Measurements from ENCODE around the gene POP4. TPM values are rescaled to one million over a fixed set of nuclear protein-coding genes. Genes with fewer than 3 reads are reported as not detected.
"Not testable (repeated sequence)": the region's sequence is repeated elsewhere in the genome, so short reads cannot be mapped to it uniquely, and the experiment has no call there.

POP4 gene, protein sequence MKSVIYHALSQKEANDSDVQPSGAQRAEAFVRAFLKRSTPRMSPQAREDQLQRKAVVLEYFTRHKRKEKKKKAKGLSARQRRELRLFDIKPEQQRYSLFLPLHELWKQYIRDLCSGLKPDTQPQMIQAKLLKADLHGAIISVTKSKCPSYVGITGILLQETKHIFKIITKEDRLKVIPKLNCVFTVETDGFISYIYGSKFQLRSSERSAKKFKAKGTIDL
- 10 to 100 TPM; 47.1 to 62.6 (median 54.6) TPM for polyA plus RNA-seq (ENCODE audit: insufficient read depth in 1 of 5, insufficient read length in 5 of 5, low replicate concordance in 1 of 5)
- long read RNA-seq, donor 1, transcript POP4-202 (7 exons, 3,385 nt): major isoform, 8 of 11 reads
- long read RNA-seq, donor 1, partial matches to known transcripts: 0 of 11 reads
- long read RNA-seq, donor 1, other reads (novel, unspliced or antisense): 0 of 11 reads
- long read RNA-seq, donor 2, transcript POP4-202 (7 exons, 3,385 nt): major isoform, 7 of 7 reads
- long read RNA-seq, donor 2, partial matches to known transcripts: 0 of 7 reads
- long read RNA-seq, donor 2, other reads (novel, unspliced or antisense): 0 of 7 reads
- long read RNA-seq, donor 3, transcript POP4-202 (7 exons, 3,385 nt): major isoform, 9 of 10 reads
- long read RNA-seq, donor 3, partial matches to known transcripts: 0 of 10 reads
- long read RNA-seq, donor 3, other reads (novel, unspliced or antisense): 0 of 10 reads
- long read RNA-seq, donor 4, partial matches to known transcripts: 0 of 1 reads
- long read RNA-seq, donor 4, other reads (novel, unspliced or antisense): 0 of 1 reads
- long read RNA-seq, donor 5, transcript POP4-202 (7 exons, 3,385 nt): major isoform, 18 of 21 reads
- long read RNA-seq, donor 5, partial matches to known transcripts: 0 of 21 reads
- long read RNA-seq, donor 5, other reads (novel, unspliced or antisense): 0 of 21 reads
- long read RNA-seq, donor 6, transcript POP4-202 (7 exons, 3,385 nt): major isoform, 17 of 20 reads
- long read RNA-seq, donor 6, partial matches to known transcripts: 0 of 20 reads
- long read RNA-seq, donor 6, other reads (novel, unspliced or antisense): 0 of 20 reads
- long read RNA-seq, donor 7, transcript POP4-202 (7 exons, 3,385 nt): major isoform, 10 of 11 reads
- long read RNA-seq, donor 7, partial matches to known transcripts: 0 of 11 reads
- long read RNA-seq, donor 7, other reads (novel, unspliced or antisense): 0 of 11 reads
- long read RNA-seq, donor 8, transcript POP4-202 (7 exons, 3,385 nt): major isoform, 6 of 6 reads
- long read RNA-seq, donor 8, partial matches to known transcripts: 0 of 6 reads
- long read RNA-seq, donor 8, other reads (novel, unspliced or antisense): 0 of 6 reads

DNA sequence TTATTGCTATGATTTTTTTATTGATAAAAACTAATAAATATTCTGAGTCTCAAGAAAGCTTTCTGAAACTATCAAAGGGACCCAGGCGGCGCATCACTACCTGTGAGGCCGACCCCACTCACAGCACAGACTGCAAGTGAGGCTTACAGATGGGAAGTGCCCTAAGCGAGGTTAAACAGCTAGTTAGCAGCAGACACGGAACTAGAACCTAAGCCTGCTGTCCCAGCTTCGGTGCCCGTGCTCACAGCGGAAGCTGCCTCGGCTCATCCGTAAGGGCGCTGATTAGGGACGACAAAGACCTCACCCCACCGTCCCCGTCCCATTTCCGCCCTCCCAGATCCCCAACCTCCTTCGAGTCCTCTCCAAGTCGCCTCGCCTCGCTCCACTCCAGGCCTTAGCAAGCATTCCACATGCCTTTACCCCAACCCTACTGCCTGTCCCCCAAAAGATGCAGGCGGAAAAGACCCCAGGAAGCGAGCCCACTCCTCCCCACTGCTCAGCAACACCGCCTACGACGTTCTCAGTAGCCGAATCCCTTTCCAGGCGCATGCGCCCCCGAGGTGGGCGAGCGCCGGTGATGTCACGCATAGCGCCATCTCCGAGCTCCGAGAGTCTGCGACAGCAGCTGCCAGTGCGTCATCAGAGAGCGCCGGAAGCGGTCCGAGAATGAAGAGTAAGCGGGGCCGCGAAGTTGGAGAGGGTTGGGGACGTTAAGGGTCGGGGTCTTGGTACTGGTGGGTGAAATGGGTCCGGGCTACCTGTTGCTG lies at the start of gene POP4:
Gene POP4 (plus strand): TSS at position 631 of the 767 bp plus-strand sequence. CDS start 36 bp downstream, at position 667.
- DNase-seq: peak; percentile 98

DNA sequence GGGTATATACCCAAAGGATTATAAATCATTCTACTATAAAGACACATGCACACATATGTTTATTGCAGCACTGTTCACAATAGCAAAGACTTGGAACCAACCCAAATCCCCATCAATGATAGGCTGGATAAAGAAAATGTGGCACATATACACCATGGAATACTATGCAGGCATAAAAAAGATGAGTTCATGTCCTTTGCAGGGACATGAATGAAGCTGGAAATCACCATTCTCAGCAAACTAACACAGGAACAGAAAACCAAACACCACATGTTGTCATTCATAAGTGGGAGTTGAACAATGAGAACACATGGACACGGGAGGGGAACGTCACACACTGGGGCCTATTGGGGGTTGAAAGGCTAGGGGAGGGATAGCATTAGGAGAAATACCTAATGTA lies 47.0 kb upstream of the POP4 start:
- not testable (repeated sequence) for DNase-seq

DNA sequence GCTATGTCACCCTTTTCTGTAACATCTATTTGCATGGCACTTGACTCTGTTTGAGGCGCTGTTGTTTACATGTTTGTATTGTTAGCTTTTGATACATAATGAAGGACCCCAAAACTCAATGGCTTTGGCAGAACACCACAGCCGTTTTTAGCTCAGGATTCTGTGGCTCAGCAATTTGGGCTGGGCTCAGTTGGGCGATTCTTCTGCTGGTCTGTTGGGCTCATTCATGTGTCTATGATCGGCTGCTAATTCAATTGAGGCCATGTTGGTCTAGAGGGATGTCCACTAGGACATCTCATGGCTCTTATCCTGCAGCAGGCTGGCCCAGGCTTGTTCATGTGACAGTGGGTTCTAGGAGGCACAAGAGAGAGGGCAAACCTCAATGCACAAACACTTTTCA lies 46.3 kb upstream of the POP4 start:
- no peak for DNase-seq

DNA sequence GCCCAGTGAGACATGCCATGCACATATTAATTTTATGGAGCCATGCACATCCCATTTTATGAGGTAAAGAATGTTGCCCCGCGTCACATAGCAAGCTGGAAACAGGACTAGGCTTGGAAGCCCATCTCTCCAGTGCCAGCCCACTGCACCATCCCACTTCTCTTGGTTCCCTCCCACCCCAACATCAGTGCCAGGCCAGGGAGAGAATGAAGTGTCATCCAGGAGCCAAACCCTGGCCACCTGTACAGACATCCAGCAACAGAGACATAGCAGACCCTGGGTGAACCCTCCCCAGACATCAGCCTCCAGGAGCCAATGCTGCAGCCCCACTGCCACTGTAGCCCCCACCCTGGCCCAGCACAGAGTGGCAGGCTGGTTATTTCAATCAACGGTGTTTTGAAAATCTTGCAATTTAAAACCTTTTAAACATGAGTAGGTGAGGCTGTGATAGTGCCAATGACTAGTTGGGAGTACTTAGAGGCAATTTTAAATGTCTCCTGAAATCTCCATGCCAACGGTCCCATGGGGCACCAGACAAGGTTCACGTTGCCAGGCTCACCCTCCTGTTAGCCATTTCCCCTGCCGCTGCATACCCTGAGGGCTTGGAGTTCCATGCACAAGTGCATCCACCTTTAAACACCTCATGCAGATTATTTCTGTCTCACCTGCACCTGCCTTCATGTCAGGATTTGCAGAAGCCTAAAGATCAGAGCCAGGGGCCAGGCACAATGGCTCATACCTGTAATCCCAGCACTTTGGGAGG lies 45.6 kb upstream of the POP4 start:
- no peak for DNase-seq

DNA sequence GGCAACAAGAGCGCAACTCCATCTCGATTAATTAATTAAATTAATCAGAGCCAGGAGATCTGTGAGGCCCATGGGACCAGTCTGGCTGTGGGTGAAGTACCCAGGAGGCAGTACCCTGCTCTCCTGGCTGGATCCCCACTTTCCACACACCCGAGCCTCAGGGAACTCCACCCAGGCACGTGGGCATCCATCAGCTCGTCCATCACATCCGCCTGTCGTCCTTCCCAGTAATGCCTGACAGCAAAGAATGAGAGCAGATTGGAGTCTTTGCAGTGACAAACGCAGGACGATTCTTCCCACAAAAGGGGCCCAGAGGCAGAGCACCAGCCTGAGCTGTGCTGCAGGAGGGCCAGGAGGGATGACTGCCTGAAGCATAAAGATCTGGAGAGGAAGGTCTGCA lies 44.5 kb upstream of the POP4 start:
- DNase-seq: no peak

DNA sequence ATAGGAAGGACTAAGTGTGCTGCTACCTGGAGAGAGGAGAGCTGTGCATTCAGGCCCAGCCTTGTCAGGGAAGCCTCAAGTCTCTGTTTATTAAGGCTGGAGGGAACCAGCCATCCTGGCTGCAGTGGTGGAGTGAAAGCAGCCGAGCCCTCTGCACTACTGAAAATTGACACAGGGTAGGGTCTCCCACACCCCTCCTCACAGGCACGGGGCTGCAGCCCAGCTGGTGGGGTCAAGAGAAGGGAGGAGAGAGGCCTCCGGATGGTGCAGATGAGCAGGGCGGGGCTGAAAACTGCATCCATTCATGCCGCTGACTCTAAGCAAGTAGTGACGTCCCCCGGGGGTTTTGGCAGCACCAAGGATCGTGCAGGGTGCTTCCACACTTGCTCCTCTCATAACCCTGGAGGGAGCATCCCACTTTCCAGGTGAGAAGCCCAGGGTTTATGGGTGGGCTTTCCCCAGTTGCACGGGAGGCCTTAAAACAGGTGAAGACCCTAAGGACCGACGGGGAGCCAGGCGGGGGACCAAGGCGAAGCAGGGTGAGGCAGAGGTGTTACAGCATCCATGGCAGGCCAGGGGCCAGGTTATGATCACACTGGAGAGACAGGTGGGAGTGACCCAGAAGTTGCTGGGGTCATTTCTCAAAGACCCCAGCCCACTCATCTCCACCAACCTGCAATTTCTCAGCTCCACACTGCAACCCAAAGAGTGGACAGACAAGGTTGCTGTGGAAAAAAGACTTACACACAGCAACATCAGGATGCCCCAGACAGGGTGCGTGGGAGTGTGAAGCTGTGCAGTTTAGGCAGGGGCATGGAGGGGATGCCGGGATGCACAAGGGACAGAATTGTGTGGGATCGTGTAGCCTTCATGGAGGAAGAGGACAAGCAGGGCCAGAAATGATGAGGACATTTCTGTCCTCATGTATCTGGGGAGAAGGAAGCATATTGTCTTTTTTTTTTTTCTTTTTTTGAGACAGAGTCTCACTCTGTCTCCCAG lies 43.5 kb upstream of the POP4 start:
- no peak for DNase-seq

DNA sequence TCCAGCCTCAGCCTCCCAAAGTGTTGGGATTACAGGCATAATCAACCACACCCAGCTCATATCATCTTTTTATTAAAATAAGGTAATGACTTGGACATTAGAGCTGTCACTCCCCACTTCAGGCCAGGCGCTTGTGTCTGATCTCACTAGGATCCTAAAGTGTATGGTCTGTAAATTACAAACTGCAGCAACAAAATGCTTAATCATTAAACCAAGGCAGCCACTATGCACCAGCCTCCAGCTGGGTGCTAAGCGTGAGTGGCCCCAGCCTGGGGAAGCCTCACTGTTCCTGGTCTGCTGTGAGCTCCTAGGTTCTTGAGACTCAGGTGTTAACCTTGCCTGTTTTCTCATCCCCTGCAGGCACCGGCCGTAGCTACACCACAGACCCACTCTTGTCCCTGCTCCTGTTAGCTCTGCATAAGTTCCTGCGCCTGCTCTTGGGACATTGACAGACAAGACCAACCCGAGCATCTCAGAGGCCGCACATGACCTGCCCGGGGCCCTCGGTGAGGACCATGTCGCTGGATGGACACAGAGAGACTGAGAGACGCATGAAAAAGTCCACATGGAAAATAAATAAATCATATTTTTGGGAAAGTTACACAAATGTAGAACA lies 42.5 kb upstream of the POP4 start:
- no peak for DNase-seq

DNA sequence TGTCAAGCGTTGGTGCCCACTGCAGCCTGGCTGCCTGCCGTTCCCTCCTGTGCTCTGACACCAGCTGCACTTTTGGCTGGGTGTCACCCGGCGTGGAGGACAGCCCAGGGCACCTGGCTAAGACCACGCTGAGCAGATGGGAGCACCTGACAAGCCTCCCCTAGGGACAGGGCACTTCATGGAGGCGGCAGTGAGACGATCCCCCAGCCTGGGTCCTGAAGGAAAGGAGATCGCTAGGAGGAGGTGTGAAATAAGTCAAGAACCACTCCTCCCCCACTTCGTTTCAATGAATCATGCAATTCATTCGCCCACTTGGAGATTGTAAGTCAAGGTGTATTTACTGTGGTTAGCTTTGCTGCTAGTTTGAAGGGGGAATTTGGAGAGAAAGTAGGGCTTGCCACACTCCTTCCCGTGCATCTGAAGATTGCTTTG lies 41.5 kb upstream of the POP4 start:
- DNase-seq: no peak

DNA sequence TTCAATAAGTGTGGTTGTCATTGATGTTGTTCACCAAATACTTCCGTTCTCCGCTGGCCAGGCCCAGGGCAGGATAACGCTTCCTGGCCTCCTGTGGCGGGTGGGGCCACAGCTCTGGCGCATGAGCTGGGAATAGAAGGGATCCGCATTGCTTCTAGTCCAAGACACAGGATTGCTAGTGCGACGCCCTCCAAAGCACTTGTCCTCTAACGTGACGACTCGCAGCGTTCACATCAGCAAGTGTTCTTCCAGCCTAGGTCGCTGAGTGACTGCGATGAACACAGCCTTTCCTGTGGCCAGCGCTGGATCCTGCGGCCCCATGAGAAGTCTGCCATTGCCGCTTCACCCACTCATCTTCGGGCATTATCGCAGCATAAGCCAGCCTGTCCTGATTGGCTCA lies 40.9 kb upstream of the POP4 start:
- DNase-seq: no peak

DNA sequence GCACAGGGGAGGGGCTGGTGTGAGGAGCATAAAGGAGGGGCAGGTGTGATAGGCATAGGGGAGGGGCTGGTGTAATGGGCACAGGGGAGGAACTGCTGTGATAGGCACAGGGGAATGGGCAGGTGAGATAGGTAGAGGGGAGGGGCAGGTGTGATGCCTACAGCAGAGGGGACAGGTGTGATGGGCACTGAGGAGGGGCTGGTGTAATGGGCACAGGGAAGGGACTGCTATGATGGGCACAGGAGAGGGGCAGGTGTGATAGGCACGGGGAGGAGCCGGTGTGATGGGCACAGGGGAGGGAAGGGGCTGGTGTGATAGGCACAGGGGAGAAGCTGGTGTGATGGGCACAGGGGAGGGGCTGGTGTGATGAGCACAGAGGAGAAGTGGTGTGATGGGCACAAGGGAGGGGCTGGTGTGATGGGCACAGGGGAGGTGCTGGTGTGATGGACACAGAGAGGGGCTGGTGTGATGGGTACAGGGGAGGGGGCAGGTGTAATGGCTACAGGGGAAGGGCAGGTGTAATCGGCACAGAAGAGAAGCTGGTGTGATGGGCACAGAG lies 39.5 kb upstream of the POP4 start:
- DNase-seq: no peak

DNA sequence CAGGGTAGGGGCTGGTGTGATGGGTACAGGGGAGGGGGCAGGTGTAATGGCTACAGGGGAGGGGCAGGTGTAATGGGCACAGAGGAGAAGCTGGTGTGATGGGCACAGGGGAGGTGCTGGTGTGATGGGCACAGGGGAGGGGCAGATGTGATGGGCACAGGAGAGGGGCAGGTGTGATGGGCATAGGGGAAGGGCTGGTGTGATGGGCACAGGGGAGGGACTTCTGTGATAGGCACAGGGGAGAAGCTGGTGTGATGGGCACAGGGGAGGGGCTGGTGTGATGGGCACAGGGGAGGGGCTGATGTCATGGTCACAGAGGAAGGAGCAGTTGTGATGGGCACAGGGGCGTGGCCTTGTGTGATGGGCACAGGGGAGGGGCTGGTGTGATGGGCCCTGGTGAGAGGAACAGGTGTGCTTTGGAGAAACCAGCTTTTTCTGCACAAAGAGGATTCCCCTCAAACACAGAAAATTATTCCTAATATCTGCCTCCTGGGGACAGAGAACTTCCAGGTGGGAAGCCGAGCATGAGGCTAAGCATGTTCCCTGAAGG lies 38.6 kb upstream of the POP4 start:
- DNase-seq: no peak

DNA sequence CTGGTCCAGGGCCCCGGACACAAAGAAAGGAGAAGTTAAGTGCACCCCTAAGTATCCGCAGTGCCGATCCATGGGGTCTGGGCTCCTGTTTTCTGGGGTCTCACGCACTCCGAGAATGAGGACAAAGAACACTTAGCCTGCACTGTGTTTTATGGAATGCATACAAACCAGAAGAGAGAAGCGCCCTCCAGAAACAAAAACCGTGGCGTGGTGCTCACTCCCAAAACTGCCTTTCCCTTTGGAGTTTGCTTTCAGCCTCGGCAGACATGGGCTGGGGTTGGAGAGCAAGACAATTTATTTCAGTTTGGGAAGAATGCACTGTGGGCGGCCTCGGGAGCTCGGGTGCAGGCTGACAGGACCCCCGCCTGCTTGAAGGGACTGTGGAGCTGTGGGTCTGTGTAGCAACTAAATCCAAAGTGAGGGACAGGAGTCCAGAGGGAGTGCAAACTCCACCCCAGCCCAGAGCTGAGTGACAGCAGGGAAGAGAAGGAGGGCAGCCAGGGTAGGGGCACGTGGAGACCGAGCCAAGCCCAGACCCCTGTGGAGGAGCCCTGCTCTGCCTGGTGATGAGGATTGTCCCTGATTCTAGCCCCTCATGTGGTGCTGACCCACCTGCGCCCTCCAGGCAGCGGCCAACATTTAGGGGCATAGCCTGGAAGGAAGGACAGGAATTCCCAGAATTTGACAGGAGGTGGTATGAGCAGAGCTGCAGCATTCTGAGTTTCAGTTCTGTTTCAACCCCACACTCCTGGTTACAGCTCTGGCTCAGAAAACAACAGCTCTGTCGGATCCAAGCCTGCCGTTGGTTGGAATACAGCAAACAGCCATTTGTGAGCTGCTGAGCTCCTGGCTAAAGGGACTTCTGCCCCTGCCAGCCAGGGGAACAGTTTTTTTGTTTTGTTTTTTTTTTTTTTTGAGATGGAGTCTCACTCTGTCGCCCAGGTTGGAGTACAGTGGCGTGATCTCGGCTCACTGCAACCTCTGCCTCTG lies 37.8 kb upstream of the POP4 start:
- no peak for DNase-seq

DNA sequence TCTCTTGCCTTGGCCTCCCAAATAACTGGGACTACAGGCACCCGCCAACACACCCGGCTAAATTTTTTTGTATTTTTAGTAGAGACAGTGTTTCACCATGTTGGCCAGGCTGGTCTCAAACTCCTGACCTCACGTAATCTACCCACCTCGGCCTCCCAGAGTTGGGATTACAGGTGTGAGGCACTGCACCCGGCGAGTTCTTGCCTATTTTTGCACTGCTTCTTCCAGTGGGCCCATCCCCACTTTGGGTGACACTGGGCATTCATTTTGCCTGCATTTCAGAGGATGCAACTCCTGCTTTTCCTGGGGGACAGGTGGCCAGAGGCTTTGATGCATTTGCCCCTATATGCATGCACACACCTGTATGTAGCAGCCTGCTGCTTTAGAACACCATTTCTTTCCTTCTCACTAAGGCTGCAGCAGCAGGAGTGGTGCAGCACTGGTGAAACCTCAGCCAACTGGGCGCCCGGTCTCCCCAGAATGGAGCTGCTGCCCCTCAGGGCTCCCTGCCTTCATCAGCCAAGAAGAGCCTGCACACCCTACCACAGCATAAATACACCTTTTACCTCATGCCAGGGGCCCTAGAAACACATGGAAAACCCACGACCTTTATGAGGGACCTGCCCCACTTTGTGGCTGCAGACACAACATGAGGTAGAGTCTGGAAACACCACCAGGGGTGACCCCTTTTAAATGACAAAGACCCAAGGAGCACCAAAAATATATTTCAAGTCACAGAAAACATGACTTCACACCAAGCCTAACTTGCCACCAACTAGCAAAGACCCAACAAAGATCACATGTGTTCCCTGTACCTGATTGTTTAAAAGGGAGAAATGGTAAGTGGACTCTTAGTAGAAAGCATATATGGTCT lies 36.8 kb upstream of the POP4 start:
- no peak for DNase-seq

DNA sequence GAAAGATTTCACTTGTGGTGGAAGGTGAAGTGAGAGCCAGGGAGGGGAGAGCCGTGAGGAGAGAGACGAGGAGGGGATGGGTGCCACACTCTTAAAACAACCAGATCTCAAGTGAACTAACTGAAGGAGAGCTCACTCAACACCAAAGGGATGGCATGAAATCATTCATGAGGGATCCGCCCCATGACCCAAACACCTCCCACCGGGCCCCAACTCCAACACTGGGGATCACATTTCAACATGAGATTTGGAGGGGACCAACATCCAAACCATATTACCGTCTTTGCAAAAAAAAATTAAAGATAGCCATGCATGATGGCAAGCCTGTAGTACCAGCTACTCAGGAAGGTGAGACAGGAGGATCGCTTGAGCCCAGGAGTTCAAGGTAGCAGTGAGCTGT lies 34.9 kb upstream of the POP4 start:
- DNase-seq: no peak

DNA sequence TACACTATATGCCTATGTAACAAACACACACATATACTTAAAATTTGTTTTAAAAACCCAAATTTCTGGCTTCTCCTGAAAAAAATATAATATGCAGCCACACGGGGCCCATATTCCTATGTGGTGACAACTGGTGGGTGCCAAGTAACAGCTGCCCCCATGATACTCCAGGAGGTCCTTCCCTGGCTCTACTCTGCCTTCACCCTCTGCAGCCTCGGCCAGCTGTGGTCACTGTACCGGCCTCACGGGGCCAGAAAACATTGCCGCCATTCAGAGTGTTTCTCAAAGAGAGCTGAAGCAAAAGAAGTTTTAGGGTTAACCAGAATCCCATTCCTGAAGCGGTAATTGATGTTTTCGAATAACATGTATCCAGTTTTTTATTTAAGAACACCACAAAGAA lies 32.6 kb upstream of the POP4 start:
- no peak for DNase-seq

DNA sequence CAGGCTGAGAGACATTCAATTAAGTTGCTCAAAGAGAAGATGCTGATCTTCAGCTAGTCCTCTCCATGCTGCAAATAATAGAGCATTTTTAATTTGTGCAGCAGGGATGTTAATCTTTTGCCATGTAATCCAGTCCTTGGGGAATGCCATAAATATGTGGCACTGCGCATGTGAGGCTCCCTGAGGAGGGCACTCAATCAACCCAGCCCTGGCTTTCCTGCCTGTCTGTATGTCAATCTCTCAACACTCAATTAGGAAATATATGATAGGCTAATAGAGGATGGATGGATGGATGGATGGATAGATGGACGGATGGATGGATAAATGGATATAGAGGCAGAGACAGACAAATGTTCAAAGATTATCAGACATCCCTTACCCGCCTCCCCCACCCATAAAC lies 31.6 kb upstream of the POP4 start:
- no peak for DNase-seq
